Testis (tissue), 3 donors: ENCODE data around the gene XKR7. TPM values are rescaled to one million over a fixed set of nuclear protein-coding genes. Genes with fewer than 3 reads are reported as not detected.

Source experiments
- DNase-seq: peaks from one replicate; pipeline ENCODE4 v3.0.0-alpha.2; 2019
- H3K27ac ChIP-seq, 2 donors: fragments of 200-600 bp; sonication (generic); one replicate each; pipeline ENCODE4 v1.5.1; 2019
- H3K27me3 ChIP-seq: fragments of 200-600 bp; sonication (generic); one replicate; pipeline ENCODE4 v1.5.1; 2019
- H3K36me3 ChIP-seq: fragments of 200-600 bp; sonication (generic); one replicate; pipeline ENCODE4 v1.5.1; 2017; ENCODE audit warnings: low read depth; ENCODE audit errors: missing control alignments
- H3K4me1 ChIP-seq: fragments of 200-600 bp; sonication (generic); one replicate; pipeline ENCODE4 v1.5.1; 2019
- H3K4me3 ChIP-seq, 2 donors: fragments of 200-600 bp; sonication (generic); one replicate each; pipeline ENCODE4 v1.5.1; 2017 to 2019
- H3K9me3 ChIP-seq: fragments of 200-600 bp; sonication (generic); one replicate; pipeline ENCODE4 v1.5.1; 2017
- POLR2A ChIP-seq: fragments of 450-650 bp; IDR thresholded peaks from one replicate; pipeline ENCODE4 v1.6.1; 2017; ENCODE audit warnings: antibody characterized with exemption, mild to moderate bottlenecking, moderate library complexity
- WGBS, 2 donors: methylation state at CpG; one replicate each; pipeline ENCODE4 v1.1.5; 2018; 5-methylcytosine and 5-hydroxymethylcytosine counted together
- intact Hi-C: fragments of 100-400 bp; cut with DNase I; formaldehyde crosslinking; loops from one replicate; pipeline ENCODE4 v1.15.1; 2023; ENCODE audit warnings: low total_unique reads
- polyA plus RNA-seq: library from polyadenylated mRNA; stranded (reverse); fragments of 350-450 nt; fragmentation: Illumina TruSeq; extraction: RNeasy Lipid Tissue Mini Kit (QIAGEN cat#74804); gene quantifications from one replicate; pipeline ENCODE4 v1.2.3, GENCODE V29; 2014; ENCODE audit warnings: low read depth, low replicate concordance; ENCODE audit not compliant: insufficient read depth
- total RNA-seq, 2 donors: library from RNA; depleted of rRNA; stranded (reverse); fragments of >200 nt; gene quantifications; one replicate each; pipeline ENCODE4 v1.2.3, GENCODE V29; 2016
- TF ChIP-seq, protein P1 (sequence below), 3 experiments: fragments of 450-650 bp in 2 of 3; fragments of 200-600 bp in 1 of 3; sonication (generic) in 1 of 3; IDR thresholded peaks; one replicate each; pipeline ENCODE4 v1.5.1; 2016 to 2019; ENCODE audit warnings: antibody characterized with exemption in 3 of 3, mild to moderate bottlenecking in 2 of 3, moderate library complexity in 1 of 3

XKR7 gene
- total and polyA plus RNA-seq, 3 donors from 2014 or later: 0.25 to 0.96 (median 0.39) TPM

DNA sequence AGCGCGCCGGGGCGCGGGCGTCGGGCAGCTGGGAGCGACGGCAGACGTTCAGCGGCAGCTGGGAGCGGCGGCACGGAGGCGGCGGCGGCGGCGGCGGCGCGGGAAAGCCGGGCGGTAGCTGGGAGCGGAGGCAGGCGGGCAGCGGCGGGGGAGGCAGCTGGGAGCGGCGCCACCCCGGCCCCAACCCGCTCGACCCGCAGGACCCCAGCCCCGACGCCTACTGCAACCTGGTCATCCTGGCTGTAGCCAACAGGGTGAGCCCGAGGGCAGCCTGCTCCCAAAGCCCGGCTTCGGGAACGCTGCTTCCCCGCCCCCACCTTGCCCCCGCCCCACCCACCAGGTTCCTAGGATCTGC, 51.2 kb downstream of the XKR7 start:
- peak overlapping the region in 1 of 2 donors; percentile 45 for H3K4me3 ChIP-seq
- DNase-seq: no peak
- TF ChIP-seq, protein P1, sequence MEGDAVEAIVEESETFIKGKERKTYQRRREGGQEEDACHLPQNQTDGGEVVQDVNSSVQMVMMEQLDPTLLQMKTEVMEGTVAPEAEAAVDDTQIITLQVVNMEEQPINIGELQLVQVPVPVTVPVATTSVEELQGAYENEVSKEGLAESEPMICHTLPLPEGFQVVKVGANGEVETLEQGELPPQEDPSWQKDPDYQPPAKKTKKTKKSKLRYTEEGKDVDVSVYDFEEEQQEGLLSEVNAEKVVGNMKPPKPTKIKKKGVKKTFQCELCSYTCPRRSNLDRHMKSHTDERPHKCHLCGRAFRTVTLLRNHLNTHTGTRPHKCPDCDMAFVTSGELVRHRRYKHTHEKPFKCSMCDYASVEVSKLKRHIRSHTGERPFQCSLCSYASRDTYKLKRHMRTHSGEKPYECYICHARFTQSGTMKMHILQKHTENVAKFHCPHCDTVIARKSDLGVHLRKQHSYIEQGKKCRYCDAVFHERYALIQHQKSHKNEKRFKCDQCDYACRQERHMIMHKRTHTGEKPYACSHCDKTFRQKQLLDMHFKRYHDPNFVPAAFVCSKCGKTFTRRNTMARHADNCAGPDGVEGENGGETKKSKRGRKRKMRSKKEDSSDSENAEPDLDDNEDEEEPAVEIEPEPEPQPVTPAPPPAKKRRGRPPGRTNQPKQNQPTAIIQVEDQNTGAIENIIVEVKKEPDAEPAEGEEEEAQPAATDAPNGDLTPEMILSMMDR (IDR thresholded peaks at IDR 0.05): no peak
- no peak for TF ChIP-seq POLR2A
- no peaks in the 10 kb centered on the region for H3K9me3 ChIP-seq
- H3K36me3 ChIP-seq: no peaks in the 10 kb centered on the region
- H3K27ac ChIP-seq: no peak overlapping the region
- no peaks in the 10 kb centered on the region for H3K4me1 ChIP-seq
- no peaks in the 10 kb centered on the region for H3K27me3 ChIP-seq
- intact Hi-C loops: no loop called here
- WGBS, 2 donors: 0 to 1% methylated on average over 14 to 15 of the region's 42 CpGs

DNA sequence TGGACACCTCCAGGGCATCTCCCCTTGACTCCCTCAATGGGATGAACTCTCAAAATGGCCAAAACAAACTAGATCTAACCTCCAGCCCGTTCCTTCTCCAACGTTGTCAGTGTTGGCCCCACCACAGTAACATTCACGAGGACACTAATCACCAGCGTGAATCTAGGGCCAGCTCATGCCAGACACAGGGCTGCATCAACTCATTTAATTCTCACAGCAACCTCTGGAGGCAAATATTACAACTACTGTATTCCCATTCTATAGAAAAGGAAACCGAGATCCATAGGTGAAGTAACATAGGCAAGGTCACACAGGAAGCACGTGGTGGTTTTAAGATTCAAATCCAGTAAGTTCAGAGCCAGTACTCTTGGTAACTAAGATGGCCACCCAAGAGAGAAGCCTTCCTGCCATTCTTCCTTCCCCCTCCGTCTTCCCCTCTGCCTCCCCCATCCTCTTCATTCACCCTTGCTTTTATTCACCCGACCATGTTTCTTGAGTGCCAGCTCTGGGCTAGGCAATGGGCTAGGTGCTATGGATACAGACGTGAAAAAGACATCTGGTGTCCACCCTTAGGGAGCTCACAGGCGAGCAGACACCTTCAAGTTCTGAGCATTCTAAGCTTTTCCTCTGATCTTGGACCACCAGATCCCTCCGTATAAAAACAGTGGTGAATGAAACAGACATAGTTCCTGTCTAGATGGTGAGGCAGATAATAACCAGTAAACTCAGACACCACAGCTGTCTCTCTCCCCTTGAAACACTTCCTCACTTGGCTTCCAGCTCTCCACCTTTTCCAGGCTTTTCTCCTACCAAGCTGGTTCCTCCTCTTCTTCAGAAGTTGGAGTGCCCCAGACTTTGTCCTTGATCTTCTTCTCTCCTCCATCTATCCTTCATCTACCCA, 51.9 kb downstream of the XKR7 start:
- intact Hi-C loops: no loop called here
- Histone ChIP-seq H3K4me1 (no peaks in the 10 kb centered on the region), H3K27me3 (no peaks in the 10 kb centered on the region), H3K36me3 (no peaks in the 10 kb centered on the region), H3K4me3 (no peak overlapping the region), H3K9me3 (no peaks in the 10 kb centered on the region), H3K27ac (no peak overlapping the region)
- TF ChIP-seq, protein P1 (IDR thresholded peaks at IDR 0.05): no peak
- TF ChIP-seq POLR2A: no peak
- no peak for DNase-seq
- WGBS, 2 donors: 31 to 35% methylated on average over 11 of the region's 11 CpGs

DNA sequence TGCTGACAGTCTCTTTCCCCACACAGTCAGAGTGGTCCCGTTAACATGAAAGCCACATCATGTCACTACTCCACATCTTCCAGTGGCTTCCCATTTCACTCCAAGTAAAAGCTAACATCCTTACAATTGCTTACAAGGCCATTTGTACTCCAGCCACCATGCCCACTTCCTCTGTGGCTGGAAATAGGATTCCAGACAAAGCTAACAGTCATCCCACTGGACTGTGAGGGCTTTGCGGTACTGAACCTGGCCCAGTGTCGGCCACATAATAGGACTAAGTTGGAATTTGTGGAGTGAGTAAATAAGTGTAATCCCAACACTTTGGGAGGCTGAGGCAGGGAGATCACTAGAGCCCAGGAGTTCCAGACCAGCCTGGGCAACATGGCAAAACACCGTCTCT, 53.1 kb downstream of the XKR7 start:
- Histone ChIP-seq H3K9me3 (no peaks in the 10 kb centered on the region), H3K4me3 (no peak overlapping the region), H3K27me3 (no peaks in the 10 kb centered on the region), H3K27ac (no peak overlapping the region), H3K36me3 (no peaks in the 10 kb centered on the region), H3K4me1 (no peaks in the 10 kb centered on the region)
- DNase-seq: no peak
- intact Hi-C loops: no loop called here
- 90 to 96% methylated on average over 4 of the region's 4 CpGs for WGBS, 2 donors
- no peak for TF ChIP-seq POLR2A
- TF ChIP-seq, protein P1 (IDR thresholded peaks at IDR 0.05): no peak

DNA sequence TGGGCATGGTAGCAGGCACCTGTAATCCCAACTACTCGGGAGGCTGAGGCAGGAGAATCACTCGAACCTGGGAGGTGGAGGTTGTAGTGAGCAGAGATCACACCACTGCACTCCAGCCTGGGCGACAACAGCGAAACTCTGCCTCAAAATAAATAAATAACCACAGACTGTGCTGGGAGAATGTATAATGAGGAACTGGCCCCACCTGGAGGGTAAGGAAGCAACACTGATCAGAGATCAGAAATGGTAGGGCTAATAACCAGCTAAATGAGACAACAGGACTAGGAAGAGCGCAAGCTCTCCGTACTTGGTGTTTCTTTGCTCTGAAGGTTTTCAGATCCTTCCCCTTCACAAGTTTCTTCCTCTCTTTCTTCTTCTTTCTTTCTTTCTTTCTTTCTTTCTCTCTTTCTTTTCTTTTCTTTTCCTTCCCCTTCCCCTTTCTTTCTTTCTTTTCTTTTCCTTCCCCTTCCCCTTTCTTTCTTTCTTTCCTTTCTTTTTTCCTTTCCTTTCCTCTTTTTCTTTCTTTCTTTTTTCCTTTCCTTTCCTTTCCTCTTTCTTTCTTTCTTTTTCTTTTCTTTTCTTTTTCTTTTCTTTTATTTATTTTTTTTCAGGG, 56.8 kb downstream of the XKR7 start:
- DNase-seq: no peak
- Histone ChIP-seq H3K4me1 (no peaks in the 10 kb centered on the region), H3K27me3 (no peaks in the 10 kb centered on the region), H3K36me3 (no peaks in the 10 kb centered on the region), H3K27ac (no peak overlapping the region), H3K4me3 (no peak overlapping the region), H3K9me3 (no peaks in the 10 kb centered on the region)
- WGBS, 2 donors: 89 to 94% methylated on average over 6 of the region's 6 CpGs
- intact Hi-C loops: no loop called here
- TF ChIP-seq, protein P1 (IDR thresholded peaks at IDR 0.05): no peak
- TF ChIP-seq POLR2A: no peak
